Measurements from ENCODE around the gene STK11.

DNA sequence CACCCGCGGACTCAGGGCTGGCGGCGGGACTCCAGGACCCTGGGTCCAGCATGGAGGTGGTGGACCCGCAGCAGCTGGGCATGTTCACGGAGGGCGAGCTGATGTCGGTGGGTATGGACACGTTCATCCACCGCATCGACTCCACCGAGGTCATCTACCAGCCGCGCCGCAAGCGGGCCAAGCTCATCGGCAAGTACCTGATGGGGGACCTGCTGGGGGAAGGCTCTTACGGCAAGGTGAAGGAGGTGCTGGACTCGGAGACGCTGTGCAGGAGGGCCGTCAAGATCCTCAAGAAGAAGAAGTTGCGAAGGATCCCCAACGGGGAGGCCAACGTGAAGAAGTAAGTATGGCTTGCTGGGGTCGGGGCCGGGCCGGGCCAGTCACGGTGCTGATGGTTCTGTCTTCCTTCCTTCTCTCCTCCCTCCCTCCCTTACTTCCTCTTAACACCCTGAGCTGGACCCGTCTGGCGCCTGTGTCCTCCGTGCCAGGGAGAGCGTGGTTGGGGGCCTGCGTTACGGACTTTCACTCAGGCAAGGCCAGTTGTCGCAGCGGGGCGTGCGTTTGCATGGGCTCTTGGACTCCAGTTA is 1.4 kb downstream of the STK11 start:
- TF ChIP-seq, protein P1, sequence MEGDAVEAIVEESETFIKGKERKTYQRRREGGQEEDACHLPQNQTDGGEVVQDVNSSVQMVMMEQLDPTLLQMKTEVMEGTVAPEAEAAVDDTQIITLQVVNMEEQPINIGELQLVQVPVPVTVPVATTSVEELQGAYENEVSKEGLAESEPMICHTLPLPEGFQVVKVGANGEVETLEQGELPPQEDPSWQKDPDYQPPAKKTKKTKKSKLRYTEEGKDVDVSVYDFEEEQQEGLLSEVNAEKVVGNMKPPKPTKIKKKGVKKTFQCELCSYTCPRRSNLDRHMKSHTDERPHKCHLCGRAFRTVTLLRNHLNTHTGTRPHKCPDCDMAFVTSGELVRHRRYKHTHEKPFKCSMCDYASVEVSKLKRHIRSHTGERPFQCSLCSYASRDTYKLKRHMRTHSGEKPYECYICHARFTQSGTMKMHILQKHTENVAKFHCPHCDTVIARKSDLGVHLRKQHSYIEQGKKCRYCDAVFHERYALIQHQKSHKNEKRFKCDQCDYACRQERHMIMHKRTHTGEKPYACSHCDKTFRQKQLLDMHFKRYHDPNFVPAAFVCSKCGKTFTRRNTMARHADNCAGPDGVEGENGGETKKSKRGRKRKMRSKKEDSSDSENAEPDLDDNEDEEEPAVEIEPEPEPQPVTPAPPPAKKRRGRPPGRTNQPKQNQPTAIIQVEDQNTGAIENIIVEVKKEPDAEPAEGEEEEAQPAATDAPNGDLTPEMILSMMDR (IDR thresholded peaks at IDR 0.05) = no peak
- no peak for TF ChIP-seq POLR2A (IDR thresholded peaks at IDR 0.05)

All from thyroid gland (tissue), 4 donors.